HCT116 (cell line): ENCODE measurements around the gene SLC25A19. TPM values are rescaled to one million over a fixed set of nuclear protein-coding genes. Genes with fewer than 3 reads are reported as not detected.

ENCODE experiments used
- ATAC-seq: fragments of 200-7000 bp; cut with Tn5 transposase; 2 replicates; pipeline ENCODE4 v1.9.1; 2020; ENCODE audit warnings: mild to moderate bottlenecking, moderate library complexity
- BruUV-seq: library from RNA; stranded (reverse); fragments of 400-500 nt; replicated peaks from 2 replicates; lab custom pipeline; 2021; lab: Mats Ljungman, UMichigan
- CTCF ChIA-PET: fragments of 300-600 bp; sonication (Branson Sonifier 250); formaldehyde crosslinking; loops from one replicate; lab custom pipeline; 2021; ENCODE audit warnings: antibody characterized with exemption; lab: Charles Lee
- POLR2A ChIA-PET: fragments of 300-600, 350-600 bp; sonication (Branson Sonifier 250); formaldehyde crosslinking; loops from one replicate; lab custom pipeline; 2021; ENCODE audit warnings: antibody characterized with exemption; lab: Charles Lee
- RAD21 ChIA-PET, 2 experiments: fragments of 300-600 bp; sonication (Branson Sonifier 250); formaldehyde crosslinking; loops; one replicate each; lab custom pipeline; 2023; ENCODE audit warnings: low total read pairs in 2 of 2; ENCODE audit not compliant: uncharacterized antibody in 2 of 2, unreplicated experiment in 2 of 2, low non-redundant PET in 1 of 2; lab: Charles Lee
- DNase-seq: peaks from one replicate; pipeline ENCODE4 v3.0.0-alpha.2; 2010; ENCODE audit warnings: low read depth, low spot score
- H2AFZ ChIP-seq: fragments of 200-600 bp; shearing (Covaris generic), sonication (generic); 2 replicates; pipeline ENCODE4 v1.6.1; 2017; ENCODE audit warnings: low read depth, mixed run types, mixed read lengths, antibody characterized with exemption, low read length; ENCODE audit not compliant: poor library complexity, severe bottlenecking
- H3K27ac ChIP-seq: 2 replicates; pipeline ENCODE4 v1.5.1; 2012; ENCODE audit warnings: low read depth, low read length
- H3K27me3 ChIP-seq: fragments of 200-600 bp; sonication (generic); 2 replicates; pipeline ENCODE4 v1.6.1; 2016; ENCODE audit warnings: mixed run types, low read length, mixed read lengths; ENCODE audit not compliant: insufficient read depth
- H3K36me3 ChIP-seq, 2 experiments: fragments of 200-500 bp in 1 of 2; fragments of 200-600 bp in 1 of 2; sonication (Bioruptor generic) in 1 of 2; sonication (generic) in 1 of 2; 2 replicates each; pipeline versions ENCODE4 v1.5.1 to v1.6.1; 2014 to 2016; ENCODE audit warnings: low read length in 2 of 2, inconsistent platforms in 1 of 2, mixed read lengths in 1 of 2, mixed run types in 1 of 2; ENCODE audit not compliant: insufficient read depth in 2 of 2, control insufficient read depth in 1 of 2
- H3K4me1 ChIP-seq, 2 experiments: fragments of 200-600 bp in 1 of 2; sonication (generic) in 1 of 2; 2 replicates each; pipeline versions ENCODE4 v1.5.1 to v1.6.1; 2012 to 2017; ENCODE audit warnings: low read length in 2 of 2, inconsistent platforms in 1 of 2, mild to moderate bottlenecking in 1 of 2, mixed read lengths in 1 of 2, mixed run types in 1 of 2, moderate library complexity in 1 of 2; ENCODE audit not compliant: insufficient read depth in 2 of 2, control insufficient read depth in 1 of 2
- H3K4me2 ChIP-seq: fragments of 200-600 bp; sonication (generic); 2 replicates; pipeline ENCODE4 v1.6.1; 2017; ENCODE audit warnings: mixed run types, low read length, mixed read lengths
- H3K4me3 ChIP-seq, 2 experiments: fragments of 200-600 bp in 1 of 2; sonication (generic) in 1 of 2; replicated peaks in 1 of 2; 2 replicates each; pipeline ENCODE4 v1.5.1; 2011 to 2016; ENCODE audit warnings: low read length in 2 of 2, control low read depth in 1 of 2, low read depth in 1 of 2, mild to moderate bottlenecking in 1 of 2, mixed read lengths in 1 of 2, mixed run types in 1 of 2
- H3K79me2 ChIP-seq: fragments of 200-600 bp; sonication (generic); 2 replicates; pipeline ENCODE4 v1.6.1; 2017; ENCODE audit warnings: mild to moderate bottlenecking, mixed run types, low read length, moderate library complexity, mixed read lengths; ENCODE audit not compliant: insufficient read depth
- H3K9ac ChIP-seq: fragments of 200-600 bp; sonication (generic); 2 replicates; pipeline ENCODE4 v1.6.1; 2016; ENCODE audit warnings: low read length, mixed read lengths
- H3K9me2 ChIP-seq: fragments of 200-600 bp; sonication (generic), shearing (Covaris generic); 2 replicates; pipeline ENCODE4 v1.6.1; 2017; ENCODE audit warnings: mixed run types, mild to moderate bottlenecking, moderate library complexity; ENCODE audit not compliant: insufficient read depth
- H3K9me3 ChIP-seq, 2 experiments: fragments of 200-500 bp in 1 of 2; fragments of 200-600 bp in 1 of 2; sonication (Bioruptor generic) in 1 of 2; sonication (generic) in 1 of 2; 2 replicates each; pipeline ENCODE4 v1.6.1; 2014 to 2017; ENCODE audit warnings: low read length in 2 of 2, mixed read lengths in 2 of 2, inconsistent platforms in 1 of 2, low read depth in 1 of 2, mild to moderate bottlenecking in 1 of 2, mixed run types in 1 of 2, moderate library complexity in 1 of 2; ENCODE audit not compliant: control insufficient read depth in 1 of 2, insufficient read depth in 1 of 2
- H4K20me1 ChIP-seq: fragments of 200-600 bp; sonication (generic), shearing (Covaris generic); 2 replicates; pipeline ENCODE4 v1.6.1; 2017; ENCODE audit warnings: mixed run types, mild to moderate bottlenecking, moderate library complexity; ENCODE audit not compliant: insufficient read depth
- CBX3 ChIP-seq: IDR thresholded peaks from 2 replicates; pipeline ENCODE4 v1.6.1; 2012; ENCODE audit warnings: low read depth
- CEBPB ChIP-seq: IDR thresholded peaks from 2 replicates; pipeline ENCODE4 v1.6.1; 2012; ENCODE audit warnings: low read depth
- ELF1 ChIP-seq: IDR thresholded peaks from 2 replicates; pipeline ENCODE4 v1.6.1; 2012; ENCODE audit warnings: low read depth, borderline replicate concordance
- FOSL1 ChIP-seq: IDR thresholded peaks from 2 replicates; pipeline ENCODE4 v1.6.1; 2012; ENCODE audit warnings: low read depth
- POLR2A ChIP-seq: IDR thresholded peaks from 2 replicates; pipeline ENCODE4 v1.7.0; 2011; ENCODE audit warnings: borderline replicate concordance; ENCODE audit not compliant: insufficient read depth, insufficient read length; ENCODE audit errors: extremely low read depth
- RAD21 ChIP-seq: IDR thresholded peaks from 2 replicates; pipeline ENCODE4 v1.6.1; 2012; ENCODE audit warnings: low read depth, mild to moderate bottlenecking
- SRF ChIP-seq: IDR thresholded peaks from 2 replicates; pipeline ENCODE4 v1.6.1; 2012; ENCODE audit warnings: low read depth
- TCF7L2 ChIP-seq: IDR thresholded peaks from 2 replicates; pipeline ENCODE4 v1.7.0; 2011; ENCODE audit warnings: borderline replicate concordance, inconsistent platforms; ENCODE audit not compliant: insufficient read depth, insufficient read length; ENCODE audit errors: extremely low read depth
- ZNF274 ChIP-seq: fragments of 200-500 bp; sonication (Bioruptor generic); IDR thresholded peaks from 2 replicates; pipeline ENCODE4 v1.6.1; 2014; ENCODE audit warnings: mild to moderate bottlenecking, low read depth, low read length, inconsistent platforms
- intact Hi-C: fragments of 100-400 bp; cut with micrococcal nuclease; formaldehyde crosslinking; loops from 2 replicates; pipeline ENCODE4 v1.10.0; 2022
- total RNA-seq: library from RNA; stranded (reverse); gene quantifications from one replicate; pipeline ENCODE4 v1.2.1, GENCODE V29; 2021; ENCODE audit not compliant: unreplicated experiment
- TF ChIP-seq, protein P1 (sequence below): IDR thresholded peaks from 2 replicates; pipeline ENCODE4 v1.6.1; 2012
- TF ChIP-seq, protein P2 (sequence below): IDR thresholded peaks from 2 replicates; pipeline ENCODE4 v1.6.1; 2012; ENCODE audit warnings: low read depth
- TF ChIP-seq, protein P3 (sequence below): IDR thresholded peaks from 2 replicates; pipeline ENCODE4 v1.6.1; 2011; ENCODE audit warnings: mild to moderate bottlenecking, low read length, moderate library complexity; ENCODE audit not compliant: insufficient replicate concordance; ENCODE audit errors: extremely low read depth
- TF ChIP-seq, protein P4 (sequence below), 3 experiments: fragments of 200-600 bp in 1 of 3; sonication (generic) in 1 of 3; IDR thresholded peaks in 2 of 3; conservative IDR thresholded peaks in 1 of 3; 2 replicates each; pipeline ENCODE4 v1.5.1; 2012 to 2017; ENCODE audit warnings: low read depth in 2 of 3, low read length in 2 of 3, antibody characterized with exemption in 1 of 3, borderline replicate concordance in 1 of 3, control low read depth in 1 of 3, mild to moderate bottlenecking in 1 of 3, mixed read lengths in 1 of 3, mixed run types in 1 of 3, moderate library complexity in 1 of 3; ENCODE audit not compliant: insufficient read depth in 1 of 3

SLC25A19 gene
- total RNA-seq, 1 experiment from 2014 or later, result 38.7 TPM

DNA sequence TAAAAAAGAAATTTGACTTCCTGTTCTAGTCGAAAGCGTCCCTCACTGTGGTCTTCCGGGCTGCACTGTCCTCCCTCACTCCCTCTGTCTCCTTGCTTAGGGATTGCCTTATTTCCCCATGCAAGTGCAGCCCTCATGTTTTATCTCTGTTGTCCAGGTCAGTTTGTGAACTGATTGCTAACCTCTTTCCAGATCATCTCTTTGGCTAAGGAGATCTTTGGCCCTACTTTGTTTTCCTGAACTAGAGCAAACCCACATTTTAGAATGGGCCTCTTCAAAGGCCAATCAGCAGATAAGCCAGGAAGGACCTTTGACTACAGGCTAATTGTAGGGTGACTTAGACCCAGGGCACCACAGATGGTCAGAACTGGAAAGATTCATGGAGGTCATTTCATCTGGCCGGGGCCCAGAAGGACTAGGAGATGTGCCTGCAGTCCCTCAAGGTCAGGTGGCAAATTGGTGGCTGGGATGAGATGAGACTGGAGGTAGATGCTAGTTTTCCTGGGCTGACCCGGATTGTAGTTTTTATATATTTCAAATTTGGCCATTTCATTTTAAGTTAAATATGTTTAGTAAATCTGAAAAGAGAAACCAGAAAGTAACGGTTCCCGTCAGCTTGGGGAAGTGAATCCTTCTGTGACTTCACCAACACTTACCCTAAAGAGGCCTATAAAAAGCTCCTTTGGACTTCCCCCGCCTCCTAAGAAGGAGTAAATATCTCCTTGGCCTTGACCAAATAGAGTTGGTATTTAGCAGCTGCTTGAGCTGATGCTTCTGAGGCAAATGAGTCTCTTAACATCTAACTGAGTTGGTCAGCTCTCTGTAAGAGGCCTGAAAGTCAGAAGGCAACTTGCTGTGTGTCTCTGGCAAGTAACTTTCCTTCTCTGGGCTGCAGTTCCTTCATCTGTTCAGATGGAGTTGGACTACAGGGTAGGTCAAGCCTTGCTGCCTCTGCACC is 6.2 kb upstream of the SLC25A19 start:
- Histone ChIP-seq H3K9ac (no peak overlapping the region), H3K36me3 (no peaks in the 10 kb centered on the region), H3K27me3 (no peaks in the 10 kb centered on the region), H2AFZ (no peak overlapping the region), H3K79me2 (no peaks in the 10 kb centered on the region), H3K4me1 (no peaks in the 10 kb centered on the region), H3K9me3 (no peaks in the 10 kb centered on the region), H3K9me2 (no peaks in the 10 kb centered on the region), H3K4me3 (no peak overlapping the region), H3K4me2 (no peak overlapping the region), H3K27ac (no peak overlapping the region)
- DNase-seq (no peak), ATAC-seq (no peak)
- no TSS peak for BruUV-seq
- ChIA-PET CTCF (interaction anchor here (0.6 kb wide), 1 partner anchor 18 kb away, joined by 3 read pairs; no protein-coding TSS in a partner anchor), RAD21 (no interaction called here)
- intact Hi-C loops, result no loop called here
- TF ChIP-seq CBX3, result no peak
- TF ChIP-seq FOSL1, result no peak
- TF ChIP-seq ZNF274, result no peak
- TF ChIP-seq, protein P1, sequence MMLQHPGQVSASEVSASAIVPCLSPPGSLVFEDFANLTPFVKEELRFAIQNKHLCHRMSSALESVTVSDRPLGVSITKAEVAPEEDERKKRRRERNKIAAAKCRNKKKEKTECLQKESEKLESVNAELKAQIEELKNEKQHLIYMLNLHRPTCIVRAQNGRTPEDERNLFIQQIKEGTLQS, result no peak
- TF ChIP-seq, protein P2, sequence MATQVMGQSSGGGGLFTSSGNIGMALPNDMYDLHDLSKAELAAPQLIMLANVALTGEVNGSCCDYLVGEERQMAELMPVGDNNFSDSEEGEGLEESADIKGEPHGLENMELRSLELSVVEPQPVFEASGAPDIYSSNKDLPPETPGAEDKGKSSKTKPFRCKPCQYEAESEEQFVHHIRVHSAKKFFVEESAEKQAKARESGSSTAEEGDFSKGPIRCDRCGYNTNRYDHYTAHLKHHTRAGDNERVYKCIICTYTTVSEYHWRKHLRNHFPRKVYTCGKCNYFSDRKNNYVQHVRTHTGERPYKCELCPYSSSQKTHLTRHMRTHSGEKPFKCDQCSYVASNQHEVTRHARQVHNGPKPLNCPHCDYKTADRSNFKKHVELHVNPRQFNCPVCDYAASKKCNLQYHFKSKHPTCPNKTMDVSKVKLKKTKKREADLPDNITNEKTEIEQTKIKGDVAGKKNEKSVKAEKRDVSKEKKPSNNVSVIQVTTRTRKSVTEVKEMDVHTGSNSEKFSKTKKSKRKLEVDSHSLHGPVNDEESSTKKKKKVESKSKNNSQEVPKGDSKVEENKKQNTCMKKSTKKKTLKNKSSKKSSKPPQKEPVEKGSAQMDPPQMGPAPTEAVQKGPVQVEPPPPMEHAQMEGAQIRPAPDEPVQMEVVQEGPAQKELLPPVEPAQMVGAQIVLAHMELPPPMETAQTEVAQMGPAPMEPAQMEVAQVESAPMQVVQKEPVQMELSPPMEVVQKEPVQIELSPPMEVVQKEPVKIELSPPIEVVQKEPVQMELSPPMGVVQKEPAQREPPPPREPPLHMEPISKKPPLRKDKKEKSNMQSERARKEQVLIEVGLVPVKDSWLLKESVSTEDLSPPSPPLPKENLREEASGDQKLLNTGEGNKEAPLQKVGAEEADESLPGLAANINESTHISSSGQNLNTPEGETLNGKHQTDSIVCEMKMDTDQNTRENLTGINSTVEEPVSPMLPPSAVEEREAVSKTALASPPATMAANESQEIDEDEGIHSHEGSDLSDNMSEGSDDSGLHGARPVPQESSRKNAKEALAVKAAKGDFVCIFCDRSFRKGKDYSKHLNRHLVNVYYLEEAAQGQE, result no peak
- TF ChIP-seq, protein P3, sequence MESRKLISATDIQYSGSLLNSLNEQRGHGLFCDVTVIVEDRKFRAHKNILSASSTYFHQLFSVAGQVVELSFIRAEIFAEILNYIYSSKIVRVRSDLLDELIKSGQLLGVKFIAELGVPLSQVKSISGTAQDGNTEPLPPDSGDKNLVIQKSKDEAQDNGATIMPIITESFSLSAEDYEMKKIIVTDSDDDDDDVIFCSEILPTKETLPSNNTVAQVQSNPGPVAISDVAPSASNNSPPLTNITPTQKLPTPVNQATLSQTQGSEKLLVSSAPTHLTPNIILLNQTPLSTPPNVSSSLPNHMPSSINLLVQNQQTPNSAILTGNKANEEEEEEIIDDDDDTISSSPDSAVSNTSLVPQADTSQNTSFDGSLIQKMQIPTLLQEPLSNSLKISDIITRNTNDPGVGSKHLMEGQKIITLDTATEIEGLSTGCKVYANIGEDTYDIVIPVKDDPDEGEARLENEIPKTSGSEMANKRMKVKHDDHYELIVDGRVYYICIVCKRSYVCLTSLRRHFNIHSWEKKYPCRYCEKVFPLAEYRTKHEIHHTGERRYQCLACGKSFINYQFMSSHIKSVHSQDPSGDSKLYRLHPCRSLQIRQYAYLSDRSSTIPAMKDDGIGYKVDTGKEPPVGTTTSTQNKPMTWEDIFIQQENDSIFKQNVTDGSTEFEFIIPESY, result no peak
- no peak for TF ChIP-seq RAD21
- no peak for TF ChIP-seq SRF
- TF ChIP-seq ELF1, result no peak
- no peak for TF ChIP-seq CEBPB
- TF ChIP-seq, protein P4, sequence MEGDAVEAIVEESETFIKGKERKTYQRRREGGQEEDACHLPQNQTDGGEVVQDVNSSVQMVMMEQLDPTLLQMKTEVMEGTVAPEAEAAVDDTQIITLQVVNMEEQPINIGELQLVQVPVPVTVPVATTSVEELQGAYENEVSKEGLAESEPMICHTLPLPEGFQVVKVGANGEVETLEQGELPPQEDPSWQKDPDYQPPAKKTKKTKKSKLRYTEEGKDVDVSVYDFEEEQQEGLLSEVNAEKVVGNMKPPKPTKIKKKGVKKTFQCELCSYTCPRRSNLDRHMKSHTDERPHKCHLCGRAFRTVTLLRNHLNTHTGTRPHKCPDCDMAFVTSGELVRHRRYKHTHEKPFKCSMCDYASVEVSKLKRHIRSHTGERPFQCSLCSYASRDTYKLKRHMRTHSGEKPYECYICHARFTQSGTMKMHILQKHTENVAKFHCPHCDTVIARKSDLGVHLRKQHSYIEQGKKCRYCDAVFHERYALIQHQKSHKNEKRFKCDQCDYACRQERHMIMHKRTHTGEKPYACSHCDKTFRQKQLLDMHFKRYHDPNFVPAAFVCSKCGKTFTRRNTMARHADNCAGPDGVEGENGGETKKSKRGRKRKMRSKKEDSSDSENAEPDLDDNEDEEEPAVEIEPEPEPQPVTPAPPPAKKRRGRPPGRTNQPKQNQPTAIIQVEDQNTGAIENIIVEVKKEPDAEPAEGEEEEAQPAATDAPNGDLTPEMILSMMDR (IDR thresholded peaks at IDR 0.05 in 2 of 3, conservative IDR thresholded peaks at IDR 0.05 in 1 of 3; ENCODE audit: borderline replicate concordance in 1 of 3, insufficient read depth in 1 of 3, low read depth in 2 of 3, low read length in 2 of 3), result no peak
- TF ChIP-seq TCF7L2, result no peak
- TF ChIP-seq POLR2A, result no peak
- TF ChIP-seq, all 23 proteins: peak for 0
- no peaks in the 10 kb centered on the region for H4K20me1 ChIP-seq
- POLR2A ChIA-PET, result interaction anchor here (0.6 kb wide), 1 partner anchor 19 kb away, joined by 3 read pairs; no protein-coding TSS in a partner anchor
